Upper lobe of left lung (tissue), 4 donors: ENCODE results near the gene SPX.

Source experiments
- CTCF ChIP-seq, 6 experiments: fragments of 450-650 bp in 4 of 6; fragments of 200-600 bp in 2 of 6; sonication (generic) in 2 of 6; IDR thresholded peaks; one replicate each; pipeline ENCODE4 v1.5.1; 2016 to 2019; ENCODE audit warnings: antibody characterized with exemption in 6 of 6
- EP300 ChIP-seq, 4 donors: sonication (generic); formaldehyde crosslinking; IDR thresholded peaks; one replicate each; pipeline ENCODE4 v1.5.1; 2017; ENCODE audit warnings: antibody characterized with exemption in 4 of 4, control low read depth in 2 of 4

DNA sequence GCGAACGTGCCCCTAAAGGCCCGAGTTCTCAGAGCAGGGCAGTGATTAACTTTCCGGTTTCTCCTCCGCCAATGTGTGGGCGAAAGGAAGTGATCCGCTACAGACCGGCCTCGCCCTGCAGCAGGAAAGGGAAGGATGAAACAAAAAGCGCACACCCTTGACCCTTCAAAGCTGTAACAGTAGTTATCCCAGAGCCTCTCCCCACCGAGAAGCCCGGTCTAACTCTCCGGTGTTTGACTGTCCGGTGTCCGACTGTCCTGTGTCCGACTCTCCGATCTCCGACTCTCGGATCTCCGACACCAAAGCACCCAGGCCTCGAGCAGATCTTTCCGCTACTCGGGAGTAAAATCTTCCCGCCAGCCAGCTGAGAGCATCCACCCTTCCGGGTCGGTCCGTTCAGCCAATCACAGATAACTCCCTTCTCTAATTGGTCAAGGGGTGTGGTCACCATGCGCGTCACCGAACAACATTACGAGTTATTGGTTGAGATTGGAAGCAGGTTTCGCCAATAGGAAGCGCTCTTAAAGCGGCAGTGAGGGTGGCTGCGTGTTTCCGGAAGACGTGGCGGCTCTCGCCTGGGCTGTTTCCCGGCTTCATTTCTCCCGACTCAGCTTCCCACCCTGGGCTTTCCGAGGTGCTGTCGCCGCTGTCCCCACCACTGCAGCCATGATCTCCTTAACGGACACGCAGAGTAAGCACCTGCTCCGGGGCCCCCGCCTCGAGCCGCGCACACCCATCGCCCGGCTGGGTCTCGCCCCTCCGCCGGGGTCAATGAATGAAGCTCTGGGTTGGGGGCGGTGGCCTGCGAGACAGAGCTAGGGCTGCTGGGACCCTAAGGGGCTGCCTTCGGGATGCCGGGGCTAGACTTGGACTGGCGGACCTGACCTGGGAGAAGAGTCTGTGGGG, 24.6 kb upstream of the SPX start, which contains the start of the genes GOLT1B and RECQL:
- no peak for TF ChIP-seq CTCF (IDR thresholded peaks at IDR 0.05)
- no peak for TF ChIP-seq EP300 (IDR thresholded peaks at IDR 0.05)
